Measurements from ENCODE around the gene LRMDA. TPM values are rescaled to one million over a fixed set of nuclear protein-coding genes. Genes with fewer than 3 reads are reported as not detected.

LRMDA gene
- total and polyA plus RNA-seq, 7 donors: 1.0 to 5.7 (median 2.5) TPM

DNA sequence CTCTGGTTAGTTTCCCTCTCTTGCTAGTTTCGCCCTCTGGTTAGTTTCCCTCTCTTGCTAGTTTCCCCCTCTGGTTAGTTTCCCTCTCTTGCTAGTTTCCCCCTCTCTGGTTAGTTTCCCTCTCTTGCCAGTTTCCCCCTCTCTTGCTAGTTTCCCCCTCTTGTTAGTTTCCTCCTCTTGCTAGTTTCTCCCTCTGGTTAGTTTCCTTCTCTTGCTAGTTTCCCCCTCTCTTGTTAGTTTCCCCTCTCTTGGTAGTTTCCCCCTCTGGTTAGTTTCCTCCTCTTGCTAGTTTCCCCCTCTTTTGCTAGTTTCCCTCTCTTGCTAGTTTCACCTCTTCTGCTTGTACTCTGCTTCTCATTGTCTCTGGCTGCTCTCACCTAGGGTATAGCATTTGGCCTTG lies 613.8 kb downstream of the LRMDA start:
- TF ChIP-seq CTCF (IDR thresholded peaks at IDR 0.05): no peak
- no peak overlapping the region for H3K4me3 ChIP-seq
- ATAC-seq (no peak), DNase-seq (no peak)
- H3K9me3 ChIP-seq: no peaks in the 10 kb centered on the region
- 92 to 100% (median 100%) methylated on average over 1 of the region's 1 CpG for WGBS, 3 donors
- no peaks in the 10 kb centered on the region for H3K4me1 ChIP-seq
- no peaks in the 10 kb centered on the region for H3K36me3 ChIP-seq (ENCODE audit: insufficient read depth in 1 of 2, low read depth in 1 of 2)
- H3K27me3 ChIP-seq (ENCODE audit: insufficient read depth in 3 of 3, low read length in 2 of 3): no peaks in the 10 kb centered on the region
- intact Hi-C loops (cut with DNase I): no loop called here
- no peak overlapping the region for H3K27ac ChIP-seq

- Histone ChIP-seq H3K4me3 (no peak overlapping the region), H3K4me1 (no peaks in the 10 kb centered on the region), H3K9me3 (no peaks in the 10 kb centered on the region), H3K27me3 (ENCODE audit: insufficient read depth in 3 of 3, low read length in 2 of 3) (no peaks in the 10 kb centered on the region), H3K36me3 (ENCODE audit: insufficient read depth in 1 of 2, low read depth in 1 of 2) (no peaks in the 10 kb centered on the region), H3K27ac (no peak overlapping the region)
- ATAC-seq: no peak
- intact Hi-C loops (cut with DNase I): no loop called here
- no peak for TF ChIP-seq CTCF (IDR thresholded peaks at IDR 0.05)
- no peak for DNase-seq
- 97 to 98% (median 97%) methylated on average over 3 of the region's 3 CpGs for WGBS, 3 donors
Observed at GRCh38 chr10:76047521-76047920, 616.1 kb downstream of the LRMDA start.

DNA sequence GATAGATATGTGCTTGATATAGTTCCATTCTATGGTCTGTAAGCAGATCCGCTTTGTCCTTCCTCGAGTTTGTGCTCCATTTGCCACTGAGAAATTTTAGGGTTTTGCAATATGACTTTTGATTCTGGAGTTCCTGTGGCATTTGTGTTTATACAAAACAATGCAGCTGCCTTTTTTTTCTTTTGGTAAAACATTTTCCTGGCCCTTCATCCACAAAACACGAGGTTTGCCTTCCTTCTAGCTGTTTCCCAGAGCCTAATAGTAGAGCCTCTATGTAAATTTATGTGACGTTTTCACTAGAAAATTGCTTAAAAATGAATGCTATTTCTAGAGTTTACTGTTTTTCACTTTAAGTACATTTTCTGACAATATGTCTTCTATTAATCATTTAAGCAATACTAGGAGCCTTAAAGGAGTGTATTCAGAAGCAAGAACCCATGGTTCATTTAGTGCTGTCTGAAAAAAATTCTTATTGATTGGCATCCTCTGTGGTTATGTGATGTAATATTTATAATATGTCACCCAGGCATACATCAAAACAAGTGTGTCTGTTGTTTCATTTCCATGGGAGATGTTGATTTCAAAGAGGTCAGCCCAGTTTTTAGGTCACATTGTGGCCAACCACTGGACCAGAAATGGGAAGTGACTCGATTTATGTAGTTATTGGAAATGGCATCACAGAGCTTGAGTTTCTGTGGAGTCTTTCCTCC lies 618.3 kb downstream of the LRMDA start:
- Histone ChIP-seq H3K4me1 (no peaks in the 10 kb centered on the region), H3K9me3 (no peaks in the 10 kb centered on the region), H3K36me3 (ENCODE audit: insufficient read depth in 1 of 2, low read depth in 1 of 2) (no peaks in the 10 kb centered on the region), H3K4me3 (no peak overlapping the region), H3K27me3 (ENCODE audit: insufficient read depth in 3 of 3, low read length in 2 of 3) (no peaks in the 10 kb centered on the region), H3K27ac (no peak overlapping the region)
- intact Hi-C loops (cut with DNase I): no loop called here
- WGBS, 3 donors: 85 to 89% (median 89%) methylated on average over 5 of the region's 5 CpGs
- no peak for ATAC-seq
- no peak for TF ChIP-seq CTCF (IDR thresholded peaks at IDR 0.05)
- no peak for DNase-seq

DNA sequence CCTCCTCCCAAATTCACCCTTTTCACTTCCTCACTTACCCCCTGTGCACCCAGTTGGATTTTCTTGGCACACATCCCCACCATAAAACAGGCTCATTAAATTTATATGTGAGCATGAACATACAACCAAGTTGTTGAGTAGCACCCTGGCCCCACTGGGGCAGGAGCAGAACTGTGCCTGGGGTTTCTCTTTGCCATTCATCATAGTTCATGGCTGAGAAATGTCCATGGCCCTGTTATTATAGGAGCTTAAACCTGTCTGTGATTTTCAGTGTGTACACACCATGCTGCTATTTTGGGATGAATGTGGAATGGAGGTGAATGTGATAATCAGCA lies 618.8 kb downstream of the LRMDA start:
- DNase-seq (no peak), ATAC-seq (no peak)
- H3K4me3 ChIP-seq: no peak overlapping the region
- no peak for TF ChIP-seq CTCF (IDR thresholded peaks at IDR 0.05)
- H3K27me3 ChIP-seq (ENCODE audit: insufficient read depth in 3 of 3, low read length in 2 of 3): no peaks in the 10 kb centered on the region
- no peaks in the 10 kb centered on the region for H3K9me3 ChIP-seq
- H3K4me1 ChIP-seq: no peaks in the 10 kb centered on the region
- H3K27ac ChIP-seq: no peak overlapping the region
- H3K36me3 ChIP-seq (ENCODE audit: insufficient read depth in 1 of 2, low read depth in 1 of 2): no peaks in the 10 kb centered on the region
- intact Hi-C loops (cut with DNase I): no loop called here
